SU-DHL-6 (cell line): Measurements from ENCODE around the gene KIF4A.

Source experiments
- H2AFZ ChIP-seq: fragments of 200-600 bp; sonication (generic); 2 replicates; pipeline ENCODE4 v1.6.1; 2014; ENCODE audit warnings: low read depth, mild to moderate bottlenecking, moderate library complexity, mixed read lengths, antibody characterized with exemption, low read length; ENCODE audit not compliant: severe bottlenecking
- H3F3A ChIP-seq: fragments of 200-600 bp; shearing (Covaris generic); 2 replicates; pipeline ENCODE4 v1.6.0; 2016; ENCODE audit warnings: antibody characterized with exemption, mild to moderate bottlenecking; ENCODE audit not compliant: insufficient read depth
- H3K27ac ChIP-seq: fragments of 200-600 bp; sonication (generic); 2 replicates; pipeline ENCODE4 v1.5.1; 2016; ENCODE audit warnings: low read depth, mild to moderate bottlenecking, low read length, moderate library complexity, mixed read lengths
- H3K27me3 ChIP-seq: fragments of 200-600 bp; sonication (generic), shearing (Covaris generic); 2 replicates; pipeline ENCODE4 v1.6.0; 2014; ENCODE audit warnings: mild to moderate bottlenecking, low read length
- H3K36me3 ChIP-seq: fragments of 200-600 bp; sonication (generic); 2 replicates; pipeline ENCODE4 v1.6.1; 2014; ENCODE audit warnings: mild to moderate bottlenecking, low read length, mixed read lengths
- H3K4me2 ChIP-seq: fragments of 300-600, 200-600 bp; shearing (Covaris generic), sonication (generic); 2 replicates; pipeline ENCODE4 v1.6.0; 2014; ENCODE audit warnings: low read length, low read depth, mild to moderate bottlenecking; ENCODE audit not compliant: poor library complexity, severe bottlenecking
- H3K4me3 ChIP-seq: fragments of 200-600 bp; sonication (generic); 2 replicates; pipeline ENCODE4 v1.5.1; 2014; ENCODE audit warnings: antibody characterized with exemption, low read length, mild to moderate bottlenecking, mixed read lengths; ENCODE audit not compliant: insufficient read depth, poor library complexity, severe bottlenecking
- H3K79me2 ChIP-seq: fragments of 200-600 bp; sonication (generic); 2 replicates; pipeline ENCODE4 v1.6.1; 2014; ENCODE audit warnings: mild to moderate bottlenecking, low read length, moderate library complexity; ENCODE audit not compliant: insufficient read depth
- H3K9ac ChIP-seq: fragments of 200-600 bp; sonication (generic); 2 replicates; pipeline ENCODE4 v1.7.0; 2014; ENCODE audit warnings: mild to moderate bottlenecking, low read length
- H3K9me2 ChIP-seq: fragments of 200-600 bp; sonication (generic); replicated peaks from 2 replicates; pipeline ENCODE4 v1.6.1; 2014; ENCODE audit warnings: low read length; ENCODE audit not compliant: insufficient read depth
- H3K9me3 ChIP-seq: fragments of 200-600 bp; sonication (generic); 2 replicates; pipeline ENCODE4 v1.6.1; 2014; ENCODE audit warnings: low read length, mixed read lengths; ENCODE audit not compliant: insufficient read depth
- H4K20me1 ChIP-seq: fragments of 200-600 bp; sonication (generic); 2 replicates; pipeline ENCODE4 v1.6.1; 2014; ENCODE audit warnings: low read depth, mild to moderate bottlenecking, antibody characterized with exemption, low read length, moderate library complexity, mixed read lengths
- EZH2phosphoT487 ChIP-seq: fragments of 200-600 bp; sonication (generic), shearing (Covaris generic); conservative IDR thresholded peaks from 2 replicates; pipeline ENCODE4 v1.6.1; 2018; ENCODE audit warnings: mild to moderate bottlenecking, antibody characterized with exemption, low read length, moderate library complexity, mixed read lengths
- TF ChIP-seq, protein P1 (sequence below): fragments of 200-600 bp; sonication (generic); IDR thresholded peaks from one replicate; pipeline ENCODE4 v1.5.1; 2017; ENCODE audit warnings: antibody characterized with exemption, mild to moderate bottlenecking, low read length, moderate library complexity; ENCODE audit not compliant: insufficient read depth, poor library complexity, severe bottlenecking

KIF4A gene

DNA sequence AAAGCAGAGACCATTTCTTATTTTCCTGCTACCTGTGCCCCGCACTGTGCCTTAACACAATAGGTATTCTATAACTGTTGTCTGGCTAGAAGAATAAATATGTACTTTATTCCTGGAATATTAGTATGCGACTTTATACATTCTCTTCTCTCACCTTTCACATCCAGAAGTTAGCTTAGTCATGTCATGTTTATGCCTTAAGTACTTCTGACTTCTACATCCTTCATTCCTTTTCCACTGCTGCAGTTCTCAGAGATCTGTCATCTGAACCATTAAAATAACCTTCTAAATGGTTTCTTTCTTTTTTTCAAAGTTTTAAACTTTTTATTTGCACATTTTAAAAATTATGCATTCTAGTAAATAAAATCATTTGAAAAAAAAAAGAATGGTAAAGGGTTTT is 34.4 kb downstream of the KIF4A start:
- H3K9ac ChIP-seq, result no peak overlapping the region
- H2AFZ ChIP-seq, result no peak overlapping the region
- H3F3A ChIP-seq, result no peaks in the 10 kb centered on the region
- H3K4me2 ChIP-seq, result no peak overlapping the region
- H3K27ac ChIP-seq, result no peak overlapping the region
- H3K9me3 ChIP-seq, result no peaks in the 10 kb centered on the region
- no peaks in the 10 kb centered on the region for H3K79me2 ChIP-seq
- no peaks in the 10 kb centered on the region for H3K36me3 ChIP-seq
- no peak overlapping the region for H3K4me3 ChIP-seq
- H3K27me3 ChIP-seq, result no peaks in the 10 kb centered on the region
- H3K9me2 ChIP-seq, result no peaks in the 10 kb centered on the region
- TF ChIP-seq EZH2phosphoT487, result no peak
- TF ChIP-seq, protein P1, sequence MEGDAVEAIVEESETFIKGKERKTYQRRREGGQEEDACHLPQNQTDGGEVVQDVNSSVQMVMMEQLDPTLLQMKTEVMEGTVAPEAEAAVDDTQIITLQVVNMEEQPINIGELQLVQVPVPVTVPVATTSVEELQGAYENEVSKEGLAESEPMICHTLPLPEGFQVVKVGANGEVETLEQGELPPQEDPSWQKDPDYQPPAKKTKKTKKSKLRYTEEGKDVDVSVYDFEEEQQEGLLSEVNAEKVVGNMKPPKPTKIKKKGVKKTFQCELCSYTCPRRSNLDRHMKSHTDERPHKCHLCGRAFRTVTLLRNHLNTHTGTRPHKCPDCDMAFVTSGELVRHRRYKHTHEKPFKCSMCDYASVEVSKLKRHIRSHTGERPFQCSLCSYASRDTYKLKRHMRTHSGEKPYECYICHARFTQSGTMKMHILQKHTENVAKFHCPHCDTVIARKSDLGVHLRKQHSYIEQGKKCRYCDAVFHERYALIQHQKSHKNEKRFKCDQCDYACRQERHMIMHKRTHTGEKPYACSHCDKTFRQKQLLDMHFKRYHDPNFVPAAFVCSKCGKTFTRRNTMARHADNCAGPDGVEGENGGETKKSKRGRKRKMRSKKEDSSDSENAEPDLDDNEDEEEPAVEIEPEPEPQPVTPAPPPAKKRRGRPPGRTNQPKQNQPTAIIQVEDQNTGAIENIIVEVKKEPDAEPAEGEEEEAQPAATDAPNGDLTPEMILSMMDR, result no peak
- no peaks in the 10 kb centered on the region for H4K20me1 ChIP-seq

DNA sequence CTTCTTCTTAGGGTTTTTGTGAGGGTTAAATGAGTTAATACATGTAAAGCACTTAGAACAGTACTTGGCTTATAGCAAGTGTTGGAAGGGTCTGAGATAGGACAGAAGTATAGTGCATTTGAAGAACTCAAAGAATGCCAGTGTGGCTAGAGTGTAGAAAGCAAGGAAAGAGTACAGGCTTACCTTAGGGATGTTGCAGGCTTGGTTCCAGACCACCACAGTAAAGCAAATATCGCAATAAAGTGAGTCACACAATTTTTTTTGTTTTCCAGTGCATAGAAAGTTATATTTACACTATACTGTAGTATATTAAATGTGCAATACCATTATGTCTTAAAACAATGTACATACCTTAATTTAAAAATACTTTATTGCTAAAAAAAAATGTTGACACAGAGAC is 41.3 kb downstream of the KIF4A start:
- H3K9me3 ChIP-seq, result no peaks in the 10 kb centered on the region
- TF ChIP-seq, protein P1, result no peak
- TF ChIP-seq EZH2phosphoT487, result no peak

DNA sequence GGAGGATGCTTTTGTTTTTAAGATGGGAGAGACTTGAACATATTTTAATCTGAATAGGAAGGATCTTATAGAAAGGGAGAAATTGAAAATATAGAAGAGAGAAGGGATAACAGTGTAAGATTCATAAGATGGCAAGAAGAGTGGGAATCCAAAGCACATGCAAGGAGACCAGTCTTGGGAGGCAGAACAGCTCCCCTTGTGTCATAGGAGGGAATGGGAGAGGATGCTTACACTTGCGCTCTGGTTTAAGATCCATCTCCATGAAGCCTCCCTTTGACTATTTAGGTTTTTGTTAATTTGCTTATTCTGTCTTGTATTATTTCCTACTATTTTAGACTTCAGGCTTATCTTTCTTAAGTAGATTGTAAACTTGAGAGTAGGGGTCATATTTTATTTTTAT is 42.7 kb downstream of the KIF4A start:
- H3K9me2 ChIP-seq, result no peaks in the 10 kb centered on the region
- no peak overlapping the region for H3K9ac ChIP-seq
- no peak overlapping the region for H3K4me3 ChIP-seq
- H3K27ac ChIP-seq, result no peak overlapping the region
- H2AFZ ChIP-seq, result no peak overlapping the region
- no peaks in the 10 kb centered on the region for H3K79me2 ChIP-seq
- H3F3A ChIP-seq, result no peaks in the 10 kb centered on the region
- no peaks in the 10 kb centered on the region for H4K20me1 ChIP-seq
- no peaks in the 10 kb centered on the region for H3K27me3 ChIP-seq
- no peak overlapping the region for H3K4me2 ChIP-seq
- H3K9me3 ChIP-seq, result no peaks in the 10 kb centered on the region
- no peaks in the 10 kb centered on the region for H3K36me3 ChIP-seq
- TF ChIP-seq EZH2phosphoT487, result no peak
- TF ChIP-seq, protein P1, result no peak

More for the DNA sequence above, 41.3 kb downstream of the KIF4A start:
- no peaks in the 10 kb centered on the region for H3K27me3 ChIP-seq
- no peaks in the 10 kb centered on the region for H3F3A ChIP-seq
- no peak overlapping the region for H3K9ac ChIP-seq
- no peaks in the 10 kb centered on the region for H4K20me1 ChIP-seq
- H2AFZ ChIP-seq, result no peak overlapping the region
- H3K4me2 ChIP-seq, result no peak overlapping the region
- no peak overlapping the region for H3K27ac ChIP-seq
- no peak overlapping the region for H3K4me3 ChIP-seq
- no peaks in the 10 kb centered on the region for H3K79me2 ChIP-seq
- H3K9me2 ChIP-seq, result no peaks in the 10 kb centered on the region
- H3K36me3 ChIP-seq, result no peaks in the 10 kb centered on the region

DNA sequence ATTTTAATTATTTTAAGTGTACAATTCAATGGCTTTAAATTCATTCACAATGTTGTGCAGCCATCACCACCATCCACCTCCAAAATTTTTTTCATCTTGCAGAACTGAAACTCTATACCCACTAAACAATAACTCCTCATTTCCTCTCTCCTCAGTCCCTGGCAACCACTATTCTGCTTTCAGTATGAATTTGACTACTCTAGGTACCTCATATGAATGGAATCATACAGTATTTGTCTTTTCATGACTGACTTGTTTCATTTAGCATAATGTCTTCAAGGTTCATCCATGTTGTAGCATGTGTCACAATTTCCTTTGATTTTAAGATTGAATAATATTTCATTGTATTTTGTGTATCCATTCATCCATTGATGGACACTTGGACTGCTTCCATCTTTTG is 46.9 kb downstream of the KIF4A start:
- no peak overlapping the region for H2AFZ ChIP-seq

More for the DNA sequence above, 46.9 kb downstream of the KIF4A start:
- Histone ChIP-seq H3K27ac (no peak overlapping the region), H3K4me2 (no peak overlapping the region), H3K9me2 (no peaks in the 10 kb centered on the region), H3F3A (no peaks in the 10 kb centered on the region), H3K9ac (no peak overlapping the region), H3K4me3 (no peak overlapping the region), H3K79me2 (no peaks in the 10 kb centered on the region), H4K20me1 (no peaks in the 10 kb centered on the region), H3K27me3 (no peaks in the 10 kb centered on the region), H3K9me3 (no peaks in the 10 kb centered on the region), H3K36me3 (no peaks in the 10 kb centered on the region)
- TF ChIP-seq EZH2phosphoT487, result no peak
- TF ChIP-seq, protein P1, result no peak
